Lower lobe of right lung (tissue), 2 donors: ENCODE results near the gene NSG1. TPM values are rescaled to one million over a fixed set of nuclear protein-coding genes. Genes with fewer than 3 reads are reported as not detected.

Experiments used
- ATAC-seq, 2 donors: fragments of 200-7000 bp; cut with Tn5 transposase; one replicate each; pipeline ENCODE4 v1.9.1; 2020 to 2022; ENCODE audit warnings: mild to moderate bottlenecking in 2 of 2, moderate library complexity in 2 of 2
- DNase-seq: peaks from one replicate; pipeline ENCODE4 v3.0.0-alpha.2; 2020
- H3K27ac ChIP-seq: fragments of 200-600 bp; one replicate; pipeline ENCODE4 v1.8.0; 2022
- H3K27me3 ChIP-seq: fragments of 200-600 bp; one replicate; pipeline ENCODE4 v1.8.0; 2022; ENCODE audit warnings: low read depth
- H3K36me3 ChIP-seq: fragments of 200-600 bp; one replicate; pipeline ENCODE4 v1.8.0; 2022; ENCODE audit warnings: mild to moderate bottlenecking
- H3K4me1 ChIP-seq: fragments of 200-600 bp; one replicate; pipeline ENCODE4 v1.8.0; 2022
- H3K4me3 ChIP-seq: fragments of 200-600 bp; one replicate; pipeline ENCODE4 v1.8.0; 2022; ENCODE audit warnings: mild to moderate bottlenecking
- H3K9me3 ChIP-seq: fragments of 200-600 bp; one replicate; pipeline ENCODE4 v1.8.0; 2022
- intact Hi-C: fragments of 100-400 bp; cut with DNase I; formaldehyde crosslinking; loops from one replicate; pipeline ENCODE4 v1.11.0; 2022
- total RNA-seq: library from RNA; stranded (reverse); fragmentation: NEBNext Ultra II Directional; extraction: Animal tissue kit (Norgen Biotek cat#: 25700); gene quantifications from one replicate; pipeline ENCODE4 v1.2.1, GENCODE V29; 2021
- TF ChIP-seq, protein P1 (sequence below): fragments of 200-600 bp; IDR thresholded peaks from one replicate; pipeline ENCODE4 v1.8.0; 2022; ENCODE audit warnings: antibody characterized with exemption, mild to moderate bottlenecking
- donor health status: DM: no; HTN: yes; CAD: no; lungs with severe emphysema.

NSG1 gene
- total RNA-seq, 1 donor from 2014 or later: 0.50 TPM

DNA sequence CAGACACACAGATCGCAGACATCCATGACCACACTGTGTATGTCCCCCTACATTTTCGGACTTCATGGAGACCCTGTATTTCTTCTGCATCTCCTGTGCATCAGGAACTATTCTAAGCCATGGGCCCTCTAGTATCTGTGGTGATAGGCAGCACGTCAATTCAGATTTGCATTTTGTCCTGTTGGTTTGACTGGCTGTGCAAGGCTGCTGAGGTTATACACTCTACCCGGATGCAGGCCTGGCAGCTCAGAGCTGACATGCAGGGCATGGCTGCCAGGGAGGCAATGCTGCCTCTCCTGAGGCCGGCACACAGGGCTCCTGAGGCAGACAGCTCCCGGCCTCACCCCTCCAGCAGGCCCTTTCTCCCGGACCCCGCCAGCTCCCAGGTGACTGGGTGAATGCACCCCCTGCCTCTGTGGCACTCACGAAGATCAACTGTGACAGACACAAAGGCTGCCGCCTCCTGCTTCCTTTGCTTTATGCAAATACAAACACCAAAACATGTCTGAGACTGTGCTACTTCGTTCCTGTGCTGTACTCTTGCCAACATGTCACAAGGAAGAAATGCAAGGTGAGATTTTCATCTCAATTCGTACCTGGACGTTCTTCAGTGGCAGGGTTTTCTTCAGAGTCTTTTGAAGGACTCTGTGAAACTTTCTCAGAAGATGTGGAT is 51.0 kb downstream of the NSG1 start:
- Histone ChIP-seq H3K9me3 (no peaks in the 10 kb centered on the region), H3K36me3 (peaks cover 43% of the 10 kb centered on the region), H3K4me1 (no peaks in the 10 kb centered on the region), H3K27me3 (no peaks in the 10 kb centered on the region), H3K4me3 (no peak overlapping the region), H3K27ac (no peak overlapping the region)
- intact Hi-C loops: no loop called here
- TF ChIP-seq, protein P1, sequence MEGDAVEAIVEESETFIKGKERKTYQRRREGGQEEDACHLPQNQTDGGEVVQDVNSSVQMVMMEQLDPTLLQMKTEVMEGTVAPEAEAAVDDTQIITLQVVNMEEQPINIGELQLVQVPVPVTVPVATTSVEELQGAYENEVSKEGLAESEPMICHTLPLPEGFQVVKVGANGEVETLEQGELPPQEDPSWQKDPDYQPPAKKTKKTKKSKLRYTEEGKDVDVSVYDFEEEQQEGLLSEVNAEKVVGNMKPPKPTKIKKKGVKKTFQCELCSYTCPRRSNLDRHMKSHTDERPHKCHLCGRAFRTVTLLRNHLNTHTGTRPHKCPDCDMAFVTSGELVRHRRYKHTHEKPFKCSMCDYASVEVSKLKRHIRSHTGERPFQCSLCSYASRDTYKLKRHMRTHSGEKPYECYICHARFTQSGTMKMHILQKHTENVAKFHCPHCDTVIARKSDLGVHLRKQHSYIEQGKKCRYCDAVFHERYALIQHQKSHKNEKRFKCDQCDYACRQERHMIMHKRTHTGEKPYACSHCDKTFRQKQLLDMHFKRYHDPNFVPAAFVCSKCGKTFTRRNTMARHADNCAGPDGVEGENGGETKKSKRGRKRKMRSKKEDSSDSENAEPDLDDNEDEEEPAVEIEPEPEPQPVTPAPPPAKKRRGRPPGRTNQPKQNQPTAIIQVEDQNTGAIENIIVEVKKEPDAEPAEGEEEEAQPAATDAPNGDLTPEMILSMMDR: no peak
- DNase-seq (no peak), ATAC-seq (no peak)

DNA sequence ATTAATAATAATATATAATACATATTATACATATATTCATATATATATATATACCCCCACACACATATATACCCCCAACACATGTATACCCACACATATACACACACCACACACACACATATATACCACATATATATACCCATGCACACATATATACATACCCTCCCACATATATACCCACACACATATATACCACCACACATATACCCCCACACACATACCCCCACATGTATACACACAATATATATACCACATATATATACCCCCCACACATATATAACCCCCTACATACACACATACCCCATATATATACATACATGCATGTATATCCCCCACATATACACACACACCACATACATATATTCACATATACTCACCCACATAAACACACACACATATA is 52.0 kb downstream of the NSG1 start:
- no peaks in the 10 kb centered on the region for H3K9me3 ChIP-seq
- TF ChIP-seq, protein P1: no peak
- H3K4me3 ChIP-seq: no peak overlapping the region
- H3K27me3 ChIP-seq: no peaks in the 10 kb centered on the region
- H3K27ac ChIP-seq: no peak overlapping the region
- H3K36me3 ChIP-seq: peaks cover 35% of the 10 kb centered on the region
- intact Hi-C loops: no loop called here
- ATAC-seq: no peak
- no peak for DNase-seq
- H3K4me1 ChIP-seq: no peaks in the 10 kb centered on the region

DNA sequence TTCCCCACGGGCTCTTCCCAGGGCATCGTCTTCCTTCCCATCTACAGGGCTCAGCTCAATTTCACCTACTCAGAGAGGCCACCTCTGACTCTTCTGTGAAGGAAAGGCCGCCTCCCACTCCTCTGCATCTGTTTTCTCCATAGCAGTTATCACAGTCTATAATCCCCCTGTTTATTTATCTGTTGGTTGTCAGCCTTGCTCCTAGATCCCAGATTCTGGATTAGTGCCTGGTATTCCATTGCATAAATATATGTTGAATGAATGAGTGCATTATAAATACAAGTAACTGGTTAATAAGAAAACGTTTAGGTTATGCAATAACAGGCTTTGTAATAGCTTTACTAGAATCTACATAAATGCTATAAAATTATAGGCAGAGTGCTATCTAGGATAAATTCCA is 52.9 kb downstream of the NSG1 start:
- Histone ChIP-seq H3K4me1 (no peaks in the 10 kb centered on the region), H3K27ac (no peak overlapping the region), H3K9me3 (no peaks in the 10 kb centered on the region), H3K36me3 (peaks cover 26% of the 10 kb centered on the region), H3K27me3 (no peaks in the 10 kb centered on the region), H3K4me3 (no peak overlapping the region)
- intact Hi-C loops: no loop called here
- DNase-seq: no peak
- no peak for ATAC-seq
- TF ChIP-seq, protein P1: no peak

DNA sequence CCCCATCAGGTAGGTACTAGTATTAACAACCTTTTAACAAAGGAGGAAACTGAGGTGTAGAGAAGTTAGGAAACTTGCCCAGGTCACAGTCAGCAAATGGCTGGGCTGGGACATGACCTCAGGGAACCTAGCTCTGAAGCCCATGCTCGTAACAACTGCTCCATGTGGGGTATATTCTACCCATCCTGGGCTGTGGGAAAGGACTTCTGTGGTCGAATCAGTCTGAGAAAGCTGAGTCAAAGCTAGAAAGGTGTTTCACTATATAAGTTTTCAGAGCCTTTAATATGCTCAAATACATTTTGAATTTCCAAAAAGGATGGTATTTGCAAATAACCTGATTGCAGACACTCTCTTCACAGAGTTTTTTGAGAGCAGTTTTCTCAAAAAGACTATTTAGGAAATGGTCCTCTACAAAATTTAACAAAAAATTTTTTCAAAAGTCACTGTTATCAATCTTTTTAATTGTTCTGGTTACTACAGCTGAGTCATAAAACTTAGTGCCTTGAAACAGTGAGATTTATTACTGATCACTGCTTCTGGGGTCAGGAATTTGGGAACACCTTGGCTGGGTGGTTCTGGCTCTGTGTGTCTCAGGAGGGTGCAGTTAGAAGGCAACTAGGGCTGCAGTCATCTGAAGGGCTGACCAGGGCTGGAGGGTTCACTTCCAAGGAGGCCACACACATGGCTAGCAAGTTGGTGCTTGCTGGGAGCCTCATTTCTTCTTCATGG is 53.6 kb downstream of the NSG1 start:
- ATAC-seq (no peak), DNase-seq (no peak)
- no peak overlapping the region for H3K4me3 ChIP-seq
- no peaks in the 10 kb centered on the region for H3K27me3 ChIP-seq
- TF ChIP-seq, protein P1: no peak
- intact Hi-C loops: no loop called here
- no peaks in the 10 kb centered on the region for H3K9me3 ChIP-seq
- H3K4me1 ChIP-seq: no peaks in the 10 kb centered on the region
- H3K36me3 ChIP-seq: peaks cover 20% of the 10 kb centered on the region
- no peak overlapping the region for H3K27ac ChIP-seq

DNA sequence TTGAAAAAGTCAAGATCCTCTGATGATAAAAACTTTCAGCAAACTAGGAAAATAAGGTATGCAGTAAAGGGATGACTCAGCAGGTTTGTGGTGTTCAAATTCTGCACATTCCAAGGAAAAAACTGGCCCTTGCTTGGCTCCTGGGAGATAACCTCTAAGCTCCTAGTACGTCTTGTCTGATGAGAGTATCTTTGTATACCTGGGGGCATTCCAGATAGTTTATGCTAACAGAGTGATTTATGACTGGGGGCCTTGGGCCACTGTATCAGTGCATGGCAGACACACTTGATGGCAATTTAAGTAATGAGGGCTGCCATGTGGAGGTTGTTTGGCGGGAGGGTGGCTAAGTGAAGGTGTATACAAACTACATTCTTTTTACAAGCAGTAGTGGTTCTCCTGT is 56.9 kb downstream of the NSG1 start:
- no peaks in the 10 kb centered on the region for H3K27me3 ChIP-seq
- TF ChIP-seq, protein P1: no peak
- no peaks in the 10 kb centered on the region for H3K9me3 ChIP-seq
- no peaks in the 10 kb centered on the region for H3K36me3 ChIP-seq
- H3K4me1 ChIP-seq: no peaks in the 10 kb centered on the region
- H3K4me3 ChIP-seq: no peak overlapping the region
- intact Hi-C loops: no loop called here
- no peak overlapping the region for H3K27ac ChIP-seq
- DNase-seq (no peak), ATAC-seq (no peak)
